Colonic mucosa (tissue), 4 donors: Measurements from ENCODE around the gene LRRTM4. TPM values are rescaled to one million over a fixed set of nuclear protein-coding genes. Genes with fewer than 3 reads are reported as not detected.

ENCODE experiments used
- DNase-seq: peaks from one replicate; pipeline ENCODE4 v3.0.0-alpha.2; 2020
- H3K27ac ChIP-seq: fragments of 200-600 bp; one replicate; pipeline ENCODE4 v1.8.0; 2021
- H3K27me3 ChIP-seq: fragments of 200-600 bp; one replicate; pipeline ENCODE4 v1.8.0; 2021
- H3K36me3 ChIP-seq: fragments of 200-600 bp; one replicate; pipeline ENCODE4 v1.8.0; 2021
- H3K4me1 ChIP-seq: fragments of 200-600 bp; one replicate; pipeline ENCODE4 v1.8.0; 2021; ENCODE audit warnings: mild to moderate bottlenecking
- H3K4me3 ChIP-seq: fragments of 200-600 bp; one replicate; pipeline ENCODE4 v1.8.0; 2021
- H3K9ac ChIP-seq, 2 donors: one replicate each; pipeline ENCODE4 v1.7.0; 2013; ENCODE audit warnings: control low read depth in 2 of 2, low read depth in 2 of 2, low read length in 2 of 2
- H3K9me3 ChIP-seq: fragments of 200-600 bp; one replicate; pipeline ENCODE4 v1.8.0; 2021
- intact Hi-C: fragments of 100-400 bp; cut with DNase I; formaldehyde crosslinking; loops from one replicate; pipeline ENCODE4 v1.14.1; 2022
- total RNA-seq, 2 donors: library from RNA; stranded (reverse); fragmentation: NEBNext Ultra II Directional in 1 of 2; extraction: Animal tissue kit (Norgen Biotek cat#: 25700) in 1 of 2; gene quantifications; one replicate each; pipeline ENCODE4 v1.2.1, GENCODE V29; 2021
- TF ChIP-seq, protein P1 (sequence below): fragments of 200-600 bp; IDR thresholded peaks from one replicate; pipeline ENCODE4 v1.8.0; 2022; ENCODE audit warnings: antibody characterized with exemption, mild to moderate bottlenecking
- donor health status: healthy.
- donor health status: DM: no; HTN: no; CAD: no.
- donor health status: DM: no; HTN: no; CAD: no.

Gene LRRTM4
- total RNA-seq, 2 donors from 2014 or later = 0.32 TPM; not detected in 1

DNA sequence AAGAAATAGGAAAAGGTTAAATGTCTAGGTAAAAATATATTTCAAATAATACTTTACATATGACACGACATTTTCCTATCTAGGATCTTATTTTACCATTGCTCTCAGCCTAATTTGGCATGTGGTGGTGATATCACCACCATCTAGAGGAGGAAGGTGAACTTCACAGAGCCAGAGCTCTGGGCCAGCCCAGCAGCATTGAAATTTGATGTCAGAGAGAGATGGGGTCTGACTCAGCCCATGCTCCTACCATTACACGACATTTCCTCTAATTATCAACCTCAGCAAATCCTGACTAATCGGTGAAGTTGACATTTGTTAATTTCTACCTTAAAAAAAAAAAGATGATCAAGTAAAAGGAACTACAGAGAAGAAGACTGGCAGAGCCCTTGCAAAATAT is 42.3 kb downstream of the LRRTM4 start:
- H3K4me3 ChIP-seq = no peak overlapping the region
- TF ChIP-seq, protein P1, sequence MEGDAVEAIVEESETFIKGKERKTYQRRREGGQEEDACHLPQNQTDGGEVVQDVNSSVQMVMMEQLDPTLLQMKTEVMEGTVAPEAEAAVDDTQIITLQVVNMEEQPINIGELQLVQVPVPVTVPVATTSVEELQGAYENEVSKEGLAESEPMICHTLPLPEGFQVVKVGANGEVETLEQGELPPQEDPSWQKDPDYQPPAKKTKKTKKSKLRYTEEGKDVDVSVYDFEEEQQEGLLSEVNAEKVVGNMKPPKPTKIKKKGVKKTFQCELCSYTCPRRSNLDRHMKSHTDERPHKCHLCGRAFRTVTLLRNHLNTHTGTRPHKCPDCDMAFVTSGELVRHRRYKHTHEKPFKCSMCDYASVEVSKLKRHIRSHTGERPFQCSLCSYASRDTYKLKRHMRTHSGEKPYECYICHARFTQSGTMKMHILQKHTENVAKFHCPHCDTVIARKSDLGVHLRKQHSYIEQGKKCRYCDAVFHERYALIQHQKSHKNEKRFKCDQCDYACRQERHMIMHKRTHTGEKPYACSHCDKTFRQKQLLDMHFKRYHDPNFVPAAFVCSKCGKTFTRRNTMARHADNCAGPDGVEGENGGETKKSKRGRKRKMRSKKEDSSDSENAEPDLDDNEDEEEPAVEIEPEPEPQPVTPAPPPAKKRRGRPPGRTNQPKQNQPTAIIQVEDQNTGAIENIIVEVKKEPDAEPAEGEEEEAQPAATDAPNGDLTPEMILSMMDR = no peak
- H3K9ac ChIP-seq = no peak overlapping the region
- H3K9me3 ChIP-seq = no peaks in the 10 kb centered on the region
- no peaks in the 10 kb centered on the region for H3K4me1 ChIP-seq
- H3K36me3 ChIP-seq = no peaks in the 10 kb centered on the region
- DNase-seq = no peak
- H3K27me3 ChIP-seq = no peaks in the 10 kb centered on the region
- intact Hi-C loops = no loop called here
- no peak overlapping the region for H3K27ac ChIP-seq

- no peaks in the 10 kb centered on the region for H3K9me3 ChIP-seq
- no peaks in the 10 kb centered on the region for H3K36me3 ChIP-seq
- H3K4me3 ChIP-seq = no peak overlapping the region
- no peak overlapping the region for H3K27ac ChIP-seq
- TF ChIP-seq, protein P1 = no peak
- no peaks in the 10 kb centered on the region for H3K4me1 ChIP-seq
- H3K27me3 ChIP-seq = no peaks in the 10 kb centered on the region
- intact Hi-C loops = no loop called here
- no peak overlapping the region for H3K9ac ChIP-seq
- no peak for DNase-seq
These were observed 42.8 kb downstream of the LRRTM4 start for GRCh38 chr2:77479395-77479794.

GRCh38 chr2:77470096-77470495 is 52.1 kb downstream of the LRRTM4 start:
- TF ChIP-seq, protein P1 = no peak
- Histone ChIP-seq H3K9me3 (no peaks in the 10 kb centered on the region), H3K9ac (no peak overlapping the region), H3K4me3 (no peak overlapping the region), H3K27ac (no peak overlapping the region), H3K36me3 (no peaks in the 10 kb centered on the region), H3K27me3 (no peaks in the 10 kb centered on the region), H3K4me1 (no peaks in the 10 kb centered on the region)
- intact Hi-C loops = no loop called here
- no peak for DNase-seq

- intact Hi-C loops = no loop called here
- Histone ChIP-seq H3K27ac (no peak overlapping the region), H3K9ac (no peak overlapping the region), H3K36me3 (no peaks in the 10 kb centered on the region), H3K9me3 (no peaks in the 10 kb centered on the region), H3K4me1 (no peaks in the 10 kb centered on the region), H3K4me3 (no peak overlapping the region), H3K27me3 (no peaks in the 10 kb centered on the region)
- DNase-seq = no peak
- TF ChIP-seq, protein P1 = no peak
These were observed 53.1 kb downstream of the LRRTM4 start for GRCh38 chr2:77469106-77469505.

GRCh38 chr2:77459840-77460239 is 62.3 kb downstream of the LRRTM4 start:
- Histone ChIP-seq H3K9me3 (no peaks in the 10 kb centered on the region), H3K36me3 (no peaks in the 10 kb centered on the region), H3K27me3 (no peaks in the 10 kb centered on the region), H3K9ac (no peak overlapping the region), H3K4me3 (no peak overlapping the region), H3K27ac (no peak overlapping the region), H3K4me1 (no peaks in the 10 kb centered on the region)
- no peak for DNase-seq
- intact Hi-C loops = no loop called here
- TF ChIP-seq, protein P1 = no peak

DNA sequence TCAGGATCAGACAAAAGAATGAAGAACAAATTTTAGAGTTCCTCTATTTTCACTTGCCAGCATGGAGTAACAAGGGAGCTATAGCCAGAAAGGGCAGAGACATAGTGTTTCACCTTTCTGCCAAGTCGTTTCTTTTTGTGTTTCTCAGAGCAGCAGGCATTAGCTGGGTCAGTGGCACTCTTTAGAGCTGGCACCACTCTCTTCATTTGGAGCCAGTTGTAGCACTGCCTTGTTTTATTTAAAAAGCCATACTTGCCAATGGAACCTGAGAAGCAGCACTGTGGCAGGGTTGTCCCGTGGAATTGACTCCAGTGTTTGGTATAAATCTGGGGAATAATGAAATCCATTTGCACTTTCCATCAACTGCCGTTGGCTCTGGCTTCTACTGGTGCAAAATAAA is 64.0 kb downstream of the LRRTM4 start:
- no peak overlapping the region for H3K9ac ChIP-seq
- H3K27me3 ChIP-seq = no peaks in the 10 kb centered on the region
- no peaks in the 10 kb centered on the region for H3K36me3 ChIP-seq
- no peaks in the 10 kb centered on the region for H3K9me3 ChIP-seq
- intact Hi-C loops = no loop called here
- no peaks in the 10 kb centered on the region for H3K4me1 ChIP-seq
- H3K4me3 ChIP-seq = no peak overlapping the region
- DNase-seq = no peak
- TF ChIP-seq, protein P1 = no peak
- no peak overlapping the region for H3K27ac ChIP-seq
